ENCODE results near the gene ZNF148. TPM values are rescaled to one million over a fixed set of nuclear protein-coding genes. Genes with fewer than 3 reads are reported as not detected.

ZNF148 gene
- polyA plus RNA-seq, 2 of the 4 experiments (the other 2 are of a cell fraction) = 9.9 to 26.5 TPM

DNA sequence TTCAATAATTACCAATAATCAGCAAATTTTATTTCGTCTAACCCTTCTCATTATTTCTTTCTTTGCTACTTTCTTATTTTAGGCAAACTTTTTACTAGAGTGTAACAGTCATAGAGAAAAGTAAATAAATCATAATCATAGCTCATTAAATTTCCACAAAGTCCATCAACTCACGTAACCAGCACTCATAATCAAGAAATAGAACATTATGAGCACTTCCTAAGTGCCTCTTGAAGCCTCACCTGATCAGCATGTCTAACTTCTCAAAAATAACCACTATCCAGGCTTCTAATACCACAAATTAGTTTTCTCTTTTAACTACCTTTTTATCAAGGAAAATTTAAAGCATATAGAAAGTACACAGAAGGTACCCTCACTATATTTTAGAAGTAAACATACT lies 124.2 kb downstream of the ZNF148 start:
- Histone ChIP-seq H3K4me1 (no peaks in the 10 kb centered on the region), H3K4me2 (no peak overlapping the region), H3K9me3 (no peaks in the 10 kb centered on the region), H3K4me3 (no peak overlapping the region), H3K27ac (no peak overlapping the region)
- FAIRE-seq (no peak), ATAC-seq (no peak), DNase-seq (ENCODE audit: low read depth in 1 of 2, low spot score in 1 of 2) (no peak)
- ChIA-PET CTCF (no interaction called here), POLR2A (no interaction called here)
- TF ChIP-seq POLR2AphosphoS2 (conservative IDR thresholded peaks at IDR 0.05; ENCODE audit: low read length) (no peak), HMGXB4 (CRISPR knock-in tag; IDR thresholded peaks at IDR 0.05; ENCODE audit: borderline replicate concordance) (no peak), CHD2 (IDR thresholded peaks at IDR 0.05; ENCODE audit: low read length, partially characterized antibody) (no peak), EHF (CRISPR knock-in tag; IDR thresholded peaks at IDR 0.05) (no peak), RNF2 (IDR thresholded peaks at IDR 0.05; ENCODE audit: borderline replicate concordance, low read depth) (no peak), FOSB (CRISPR knock-in tag; IDR thresholded peaks at IDR 0.05) (no peak)
- WGBS (ENCODE audit: missing lambda C conversion rate) = 86% methylated on average over 2 of the region's 2 CpGs

GRCh38 chr3:125246237-125246636 lies 128.9 kb downstream of the ZNF148 start:
- 90% methylated on average over 1 of the region's 1 CpG for WGBS (ENCODE audit: missing lambda C conversion rate)
- ChIA-PET CTCF (no interaction called here), POLR2A (no interaction called here)
- Histone ChIP-seq H3K4me3 (no peak overlapping the region), H3K27ac (no peak overlapping the region), H3K4me2 (no peak overlapping the region), H3K9me3 (no peaks in the 10 kb centered on the region), H3K4me1 (no peaks in the 10 kb centered on the region)
- TF ChIP-seq MAFK (IDR thresholded peaks at IDR 0.05; ENCODE audit: partially characterized antibody) (peak; percentile 62), RNF2 (IDR thresholded peaks at IDR 0.05; ENCODE audit: borderline replicate concordance, low read depth) (no peak), HMGXB4 (CRISPR knock-in tag; IDR thresholded peaks at IDR 0.05; ENCODE audit: borderline replicate concordance) (no peak)
- no peak for ATAC-seq
- no peak for FAIRE-seq
- no peak for DNase-seq (ENCODE audit: low read depth in 1 of 2, low spot score in 1 of 2)

DNA sequence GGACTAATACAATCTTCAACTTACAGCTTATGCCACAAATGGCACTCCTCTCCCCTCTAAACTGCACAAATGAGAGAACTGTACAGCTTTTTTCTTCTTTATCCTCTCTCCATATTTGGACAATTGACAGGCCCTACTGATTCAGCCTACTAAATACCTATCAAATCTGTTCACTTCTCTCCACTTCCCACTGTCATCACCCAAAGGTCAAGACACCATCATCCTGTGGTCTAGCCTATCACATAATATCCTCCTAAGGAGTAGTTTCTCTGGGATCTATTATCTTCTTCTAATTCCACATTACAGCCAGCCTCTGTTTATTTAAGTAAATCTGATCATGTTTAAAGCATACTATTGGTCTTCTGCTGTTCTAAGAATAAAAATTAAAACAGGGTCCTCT lies 129.6 kb downstream of the ZNF148 start:
- CTCF ChIA-PET = no interaction called here
- no peak for ATAC-seq
- no peak for FAIRE-seq

GRCh38 chr3:125240496-125240895 lies 134.6 kb downstream of the ZNF148 start:
- FAIRE-seq (no peak), ATAC-seq (no peak), DNase-seq (ENCODE audit: low read depth in 1 of 2, low spot score in 1 of 2) (no peak)
- no peak overlapping the region for H3K4me3 ChIP-seq
- no peaks in the 10 kb centered on the region for H3K4me1 ChIP-seq
- no peak overlapping the region for H3K27ac ChIP-seq
- POLR2A ChIA-PET = no interaction called here
- CTCF ChIA-PET = no interaction called here
- H3K9me3 ChIP-seq = no peaks in the 10 kb centered on the region
- no peak overlapping the region for H3K4me2 ChIP-seq
- TF ChIP-seq CEBPB (IDR thresholded peaks at IDR 0.05) = peak in 1 of 2 experiments; percentile 37; a peak in 1 of 4 replicates
- no peak for TF ChIP-seq TFCP2L1 (CRISPR knock-in tag; IDR thresholded peaks at IDR 0.05)
- TF ChIP-seq HDAC2 (IDR thresholded peaks at IDR 0.05) = no peak
- no peak for TF ChIP-seq POLR2AphosphoS2 (conservative IDR thresholded peaks at IDR 0.05; ENCODE audit: low read length)
- no peak for TF ChIP-seq NR3C1 (IDR thresholded peaks at IDR 0.05)
- no peak for TF ChIP-seq RNF2 (IDR thresholded peaks at IDR 0.05; ENCODE audit: borderline replicate concordance, low read depth)
- WGBS (ENCODE audit: missing lambda C conversion rate) = 71% methylated on average over 4 of the region's 4 CpGs

More for the DNA sequence above, 129.6 kb downstream of the ZNF148 start:
- Histone ChIP-seq H3K4me3 (no peak overlapping the region), H3K9me3 (no peaks in the 10 kb centered on the region), H3K4me1 (no peaks in the 10 kb centered on the region), H3K27ac (no peak overlapping the region), H3K4me2 (no peak overlapping the region)
- POLR2A ChIA-PET = no interaction called here
- no peak for DNase-seq (ENCODE audit: low read depth in 1 of 2, low spot score in 1 of 2)
- no peak for TF ChIP-seq NR3C1 (IDR thresholded peaks at IDR 0.05)
- no peak for TF ChIP-seq MAFK (IDR thresholded peaks at IDR 0.05; ENCODE audit: partially characterized antibody)
- TF ChIP-seq ATOH8 (CRISPR knock-in tag; IDR thresholded peaks at IDR 0.05; ENCODE audit: low read depth) = no peak
- TF ChIP-seq RARB (CRISPR knock-in tag; IDR thresholded peaks at IDR 0.05) = no peak
- TF ChIP-seq RNF2 (IDR thresholded peaks at IDR 0.05; ENCODE audit: borderline replicate concordance, low read depth) = no peak
- no peak for TF ChIP-seq GATA3 (IDR thresholded peaks at IDR 0.05; ENCODE audit: borderline replicate concordance)
- TF ChIP-seq, protein P1, sequence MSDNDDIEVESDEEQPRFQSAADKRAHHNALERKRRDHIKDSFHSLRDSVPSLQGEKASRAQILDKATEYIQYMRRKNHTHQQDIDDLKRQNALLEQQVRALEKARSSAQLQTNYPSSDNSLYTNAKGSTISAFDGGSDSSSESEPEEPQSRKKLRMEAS (IDR thresholded peaks at IDR 0.05) = no peak
- no peak for TF ChIP-seq SMC3 (IDR thresholded peaks at IDR 0.05)
- no peak for TF ChIP-seq ZFP36 (IDR thresholded peaks at IDR 0.05; ENCODE audit: borderline replicate concordance, partially characterized antibody)
- no peak for TF ChIP-seq HOXB5 (CRISPR knock-in tag; IDR thresholded peaks at IDR 0.05)
- no peak for TF ChIP-seq ESRRA (IDR thresholded peaks at IDR 0.05; ENCODE audit: borderline replicate concordance, low read length)
- no peak for TF ChIP-seq JUNB (IDR thresholded peaks at IDR 0.05)
- TF ChIP-seq ZNF302 (CRISPR knock-in tag; IDR thresholded peaks at IDR 0.05) = no peak
- no peak for TF ChIP-seq CHD2 (IDR thresholded peaks at IDR 0.05; ENCODE audit: low read length, partially characterized antibody)
- TF ChIP-seq FOXS1 (CRISPR knock-in tag; IDR thresholded peaks at IDR 0.05) = no peak
- no peak for TF ChIP-seq FOSB (CRISPR knock-in tag; IDR thresholded peaks at IDR 0.05)
- no peak for TF ChIP-seq HOXB13 (CRISPR knock-in tag; IDR thresholded peaks at IDR 0.05; ENCODE audit: low read depth)
